Parathyroid adenoma (tissue), 2 donors: ENCODE data around the gene AK2.
"Not testable (repeated sequence)": the region's sequence is repeated elsewhere in the genome, so short reads cannot be mapped to it uniquely, and the experiment has no call there.

Experiments used
- H2AFZ ChIP-seq: fragments of 300-600 bp; sonication (generic); one replicate; pipeline ENCODE4 v1.7.0; 2017; ENCODE audit warnings: antibody characterized with exemption, mild to moderate bottlenecking
- H3K27ac ChIP-seq: fragments of 300-600 bp; sonication (generic); one replicate; pipeline ENCODE4 v1.7.0; 2017
- H3K27me3 ChIP-seq: fragments of 300-600 bp; sonication (generic); one replicate; pipeline ENCODE4 v1.7.0; 2017; ENCODE audit warnings: low read length; ENCODE audit not compliant: control insufficient read depth, insufficient read depth
- H3K36me3 ChIP-seq: fragments of 300-600 bp; sonication (generic); one replicate; pipeline ENCODE4 v1.7.0; 2017; ENCODE audit warnings: low read length; ENCODE audit not compliant: control insufficient read depth, insufficient read depth
- H3K4me1 ChIP-seq: fragments of 300-600 bp; sonication (generic); one replicate; pipeline ENCODE4 v1.7.0; 2017; ENCODE audit warnings: control low read depth
- H3K4me2 ChIP-seq: fragments of 300-600 bp; sonication (generic); one replicate; pipeline ENCODE4 v1.7.0; 2017; ENCODE audit warnings: low read length
- H3K4me3 ChIP-seq: fragments of 300-600 bp; sonication (generic); one replicate; pipeline ENCODE4 v1.7.0; 2017; ENCODE audit warnings: low read depth, low read length
- H3K79me2 ChIP-seq: fragments of 300-600 bp; sonication (generic); one replicate; pipeline ENCODE4 v1.7.0; 2017; ENCODE audit warnings: control low read depth
- H3K9ac ChIP-seq: fragments of 300-600 bp; sonication (generic); one replicate; pipeline ENCODE4 v1.7.0; 2017; ENCODE audit warnings: mild to moderate bottlenecking
- H3K9me3 ChIP-seq: fragments of 300-600 bp; sonication (generic); one replicate; pipeline ENCODE4 v1.7.0; 2017; ENCODE audit warnings: low read length; ENCODE audit not compliant: control insufficient read depth
- CTCF ChIP-seq: fragments of 300-600 bp; sonication (generic); IDR thresholded peaks from one replicate; pipeline ENCODE4 v1.7.0; 2017; ENCODE audit warnings: antibody characterized with exemption, mild to moderate bottlenecking
- donor health status: primary hyperparathyroidism.

AK2 gene

GRCh38 chr1:33050221-33051076 lies 13.8 kb upstream of the AK2 start:
- Histone ChIP-seq H3K27me3 (no peaks in the 10 kb centered on the region), H3K79me2 (no peaks in the 10 kb centered on the region), H3K9ac (no peak overlapping the region), H3K4me3 (no peak overlapping the region), H3K27ac (no peak overlapping the region), H3K4me1 (peaks cover 2% of the 10 kb centered on the region), H3K4me2 (no peak overlapping the region), H3K9me3 (no peaks in the 10 kb centered on the region), H2AFZ (no peak overlapping the region), H3K36me3 (no peaks in the 10 kb centered on the region)
- no peak for TF ChIP-seq CTCF

GRCh38 chr1:33049371-33049770 lies 12.7 kb upstream of the AK2 start:
- H3K4me2 ChIP-seq = no peak overlapping the region
- TF ChIP-seq CTCF = no peak
- H3K79me2 ChIP-seq = no peaks in the 10 kb centered on the region
- H3K9me3 ChIP-seq = no peaks in the 10 kb centered on the region
- H2AFZ ChIP-seq = no peak overlapping the region
- H3K27me3 ChIP-seq = no peaks in the 10 kb centered on the region
- no peaks in the 10 kb centered on the region for H3K36me3 ChIP-seq
- no peak overlapping the region for H3K9ac ChIP-seq
- no peak overlapping the region for H3K4me3 ChIP-seq
- no peaks in the 10 kb centered on the region for H3K4me1 ChIP-seq
- no peak overlapping the region for H3K27ac ChIP-seq

- no peak overlapping the region for H3K4me2 ChIP-seq
- no peak overlapping the region for H3K27ac ChIP-seq
- H3K27me3 ChIP-seq = no peaks in the 10 kb centered on the region
- no peaks in the 10 kb centered on the region for H3K4me1 ChIP-seq
- no peaks in the 10 kb centered on the region for H3K36me3 ChIP-seq
- H2AFZ ChIP-seq = no peak overlapping the region
- no peaks in the 10 kb centered on the region for H3K9me3 ChIP-seq
- H3K4me3 ChIP-seq = no peak overlapping the region
- TF ChIP-seq CTCF = no peak
- no peaks in the 10 kb centered on the region for H3K79me2 ChIP-seq
- H3K9ac ChIP-seq = no peak overlapping the region
Observed at GRCh38 chr1:33048426-33048825, 11.7 kb upstream of the AK2 start.

- H3K4me2 ChIP-seq = no peak overlapping the region
- no peaks in the 10 kb centered on the region for H3K9me3 ChIP-seq
- H3K9ac ChIP-seq = no peak overlapping the region
- H3K27ac ChIP-seq = no peak overlapping the region
- H3K4me3 ChIP-seq = no peak overlapping the region
- H3K36me3 ChIP-seq = no peaks in the 10 kb centered on the region
- no peaks in the 10 kb centered on the region for H3K4me1 ChIP-seq
- TF ChIP-seq CTCF = no peak
- no peak overlapping the region for H2AFZ ChIP-seq
- H3K79me2 ChIP-seq = no peaks in the 10 kb centered on the region
- H3K27me3 ChIP-seq = no peaks in the 10 kb centered on the region
Observed at GRCh38 chr1:33047839-33048305, 11.2 kb upstream of the AK2 start.

GRCh38 chr1:33047290-33047689 lies 10.6 kb upstream of the AK2 start:
- Histone ChIP-seq H3K36me3 (no peaks in the 10 kb centered on the region), H3K4me1 (no peaks in the 10 kb centered on the region), H3K79me2 (no peaks in the 10 kb centered on the region), H3K4me3 (no peak overlapping the region), H2AFZ (no peak overlapping the region), H3K9ac (no peak overlapping the region), H3K27ac (no peak overlapping the region), H3K27me3 (no peaks in the 10 kb centered on the region), H3K9me3 (no peaks in the 10 kb centered on the region), H3K4me2 (no peak overlapping the region)
- TF ChIP-seq CTCF = no peak

- not testable (repeated sequence) for H3K79me2 ChIP-seq, H3K27me3 ChIP-seq, H3K4me2 ChIP-seq, H3K9me3 ChIP-seq, H3K36me3 ChIP-seq, H3K4me3 ChIP-seq, H2AFZ ChIP-seq, H3K9ac ChIP-seq, H3K4me1 ChIP-seq, H3K27ac ChIP-seq
Observed at GRCh38 chr1:33046234-33046633, 9.6 kb upstream of the AK2 start.
